ENCODE data around the gene MYH13. TPM values are rescaled to one million over a fixed set of nuclear protein-coding genes. Genes with fewer than 3 reads are reported as not detected.

MYH13 gene
- total RNA-seq, 1 experiment from 2014 or later = not detected

GRCh38 chr17:10278218-10278617 is 94.6 kb downstream of the MYH13 start:
- Histone ChIP-seq H3K27me3 (replicated peaks; ENCODE audit: insufficient read depth, low read depth, low read length, poor library complexity) (no peaks in the 10 kb centered on the region), H3K27ac (ENCODE audit: low read depth, low read length, poor library complexity, severe bottlenecking) (no peak overlapping the region), H3K4me3 (ENCODE audit: low read depth, low read length, poor library complexity, severe bottlenecking) (peak overlapping the region; percentile 14), H3K4me1 (ENCODE audit: insufficient read depth, low read length, poor library complexity, severe bottlenecking) (no peaks in the 10 kb centered on the region), H3K9me3 (ENCODE audit: low read depth, low read length, poor library complexity, severe bottlenecking) (no peaks in the 10 kb centered on the region), H3K36me3 (ENCODE audit: insufficient read depth, low read length, poor library complexity, severe bottlenecking) (no peaks in the 10 kb centered on the region)
- peak; percentile 45 for DNase-seq (ENCODE audit: low spot score)
- TF ChIP-seq CTCF (conservative IDR thresholded peaks at IDR 0.05; ENCODE audit: low read depth, low read length) (no peak), EZH2 (IDR thresholded peaks at IDR 0.05; ENCODE audit: borderline replicate concordance, low read depth, low read length, poor library complexity, severe bottlenecking) (no peak)
- ChIA-PET POLR2A (ENCODE audit: low non-redundant PET) (no interaction called here), CTCF (no interaction called here)
- no TSS peak for BruUV-seq (replicated peaks)
- intact Hi-C loops (cut with micrococcal nuclease; ENCODE audit: unreplicated experiment) = no loop called here

DNA sequence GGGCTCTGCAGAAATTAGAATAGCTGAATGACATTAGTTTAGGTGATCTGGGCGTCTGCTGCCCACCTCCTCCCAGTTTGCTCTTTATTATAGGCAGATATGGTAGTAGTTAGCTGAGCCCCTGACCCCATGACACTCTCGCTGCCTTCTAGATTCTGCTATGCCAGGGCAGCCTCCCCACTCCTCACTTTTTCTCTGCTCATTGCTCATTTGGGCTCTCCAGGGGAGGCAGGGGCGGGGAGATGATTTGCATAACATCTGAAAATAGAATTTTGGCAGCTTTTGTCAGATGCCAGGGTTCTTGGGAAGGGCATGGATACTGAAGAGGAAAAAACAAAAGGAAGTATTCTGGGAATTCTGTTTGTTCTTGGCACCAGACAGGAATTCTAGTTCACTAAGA is 96.4 kb downstream of the MYH13 start:
- H3K36me3 ChIP-seq (ENCODE audit: insufficient read depth, low read length, poor library complexity, severe bottlenecking) = no peaks in the 10 kb centered on the region
- TF ChIP-seq CTCF (conservative IDR thresholded peaks at IDR 0.05; ENCODE audit: low read depth, low read length) (no peak), EZH2 (IDR thresholded peaks at IDR 0.05; ENCODE audit: borderline replicate concordance, low read depth, low read length, poor library complexity, severe bottlenecking) (no peak)
- H3K9me3 ChIP-seq (ENCODE audit: low read depth, low read length, poor library complexity, severe bottlenecking) = no peaks in the 10 kb centered on the region
- H3K4me1 ChIP-seq (ENCODE audit: insufficient read depth, low read length, poor library complexity, severe bottlenecking) = no peaks in the 10 kb centered on the region
- H3K4me3 ChIP-seq (ENCODE audit: low read depth, low read length, poor library complexity, severe bottlenecking) = no peak overlapping the region
- ChIA-PET CTCF (no interaction called here), POLR2A (ENCODE audit: low non-redundant PET) (no interaction called here)
- DNase-seq (ENCODE audit: low spot score) = no peak
- no peak overlapping the region for H3K27ac ChIP-seq (ENCODE audit: low read depth, low read length, poor library complexity, severe bottlenecking)
- intact Hi-C loops (cut with micrococcal nuclease; ENCODE audit: unreplicated experiment) = no loop called here
- no peaks in the 10 kb centered on the region for H3K27me3 ChIP-seq (replicated peaks; ENCODE audit: insufficient read depth, low read depth, low read length, poor library complexity)
- BruUV-seq (replicated peaks) = no TSS peak

GRCh38 chr17:10275418-10275817 is 97.4 kb downstream of the MYH13 start:
- Histone ChIP-seq H3K27me3 (replicated peaks; ENCODE audit: insufficient read depth, low read depth, low read length, poor library complexity) (no peaks in the 10 kb centered on the region), H3K4me1 (ENCODE audit: insufficient read depth, low read length, poor library complexity, severe bottlenecking) (no peaks in the 10 kb centered on the region), H3K27ac (ENCODE audit: low read depth, low read length, poor library complexity, severe bottlenecking) (no peak overlapping the region), H3K4me3 (ENCODE audit: low read depth, low read length, poor library complexity, severe bottlenecking) (no peak overlapping the region), H3K9me3 (ENCODE audit: low read depth, low read length, poor library complexity, severe bottlenecking) (no peaks in the 10 kb centered on the region), H3K36me3 (ENCODE audit: insufficient read depth, low read length, poor library complexity, severe bottlenecking) (no peaks in the 10 kb centered on the region)
- intact Hi-C loops (cut with micrococcal nuclease; ENCODE audit: unreplicated experiment) = no loop called here
- TF ChIP-seq EZH2 (IDR thresholded peaks at IDR 0.05; ENCODE audit: borderline replicate concordance, low read depth, low read length, poor library complexity, severe bottlenecking) (no peak), CTCF (conservative IDR thresholded peaks at IDR 0.05; ENCODE audit: low read depth, low read length) (no peak)
- ChIA-PET CTCF (no interaction called here), POLR2A (ENCODE audit: low non-redundant PET) (no interaction called here)
- DNase-seq (ENCODE audit: low spot score) = no peak
- BruUV-seq (replicated peaks) = no TSS peak

Data from A673 (cell line).